HCT116 (cell line): ENCODE results near the gene LRRC7.

ENCODE experiments used
- EZH2 ChIP-seq: fragments of 200-600 bp; sonication (generic); IDR thresholded peaks from 2 replicates; pipeline ENCODE4 v1.6.1; 2017; ENCODE audit warnings: antibody characterized with exemption, mixed run types
- MAX ChIP-seq: IDR thresholded peaks from 2 replicates; pipeline ENCODE4 v1.6.1; 2012
- POLR2A ChIP-seq: IDR thresholded peaks from 2 replicates; pipeline ENCODE4 v1.7.0; 2011; ENCODE audit warnings: borderline replicate concordance; ENCODE audit not compliant: insufficient read depth, insufficient read length; ENCODE audit errors: extremely low read depth
- POLR2AphosphoS5 ChIP-seq: IDR thresholded peaks from 2 replicates; pipeline ENCODE4 v1.6.1; 2011; ENCODE audit warnings: mild to moderate bottlenecking, low read depth, low read length, moderate library complexity
- RAD21 ChIP-seq: IDR thresholded peaks from 2 replicates; pipeline ENCODE4 v1.6.1; 2012; ENCODE audit warnings: low read depth, mild to moderate bottlenecking
- REST ChIP-seq: IDR thresholded peaks from 2 replicates; pipeline ENCODE4 v1.6.1; 2012; ENCODE audit warnings: low read depth
- ZNF274 ChIP-seq: fragments of 200-500 bp; sonication (Bioruptor generic); IDR thresholded peaks from 2 replicates; pipeline ENCODE4 v1.6.1; 2014; ENCODE audit warnings: mild to moderate bottlenecking, low read depth, low read length, inconsistent platforms
- TF ChIP-seq, protein P1 (sequence below), 3 experiments: fragments of 200-600 bp in 1 of 3; sonication (generic) in 1 of 3; IDR thresholded peaks in 2 of 3; conservative IDR thresholded peaks in 1 of 3; 2 replicates each; pipeline ENCODE4 v1.5.1; 2012 to 2017; ENCODE audit warnings: low read depth in 2 of 3, low read length in 2 of 3, antibody characterized with exemption in 1 of 3, borderline replicate concordance in 1 of 3, control low read depth in 1 of 3, mild to moderate bottlenecking in 1 of 3, mixed read lengths in 1 of 3, mixed run types in 1 of 3, moderate library complexity in 1 of 3; ENCODE audit not compliant: insufficient read depth in 1 of 3

GRCh38 chr1:69967245-69967766, 399.6 kb downstream of the LRRC7 start:
- TF ChIP-seq RAD21 (no peak), REST (no peak), ZNF274 (no peak), EZH2 (no peak), MAX (no peak), POLR2A (no peak), POLR2AphosphoS5 (no peak)
- TF ChIP-seq, protein P1, sequence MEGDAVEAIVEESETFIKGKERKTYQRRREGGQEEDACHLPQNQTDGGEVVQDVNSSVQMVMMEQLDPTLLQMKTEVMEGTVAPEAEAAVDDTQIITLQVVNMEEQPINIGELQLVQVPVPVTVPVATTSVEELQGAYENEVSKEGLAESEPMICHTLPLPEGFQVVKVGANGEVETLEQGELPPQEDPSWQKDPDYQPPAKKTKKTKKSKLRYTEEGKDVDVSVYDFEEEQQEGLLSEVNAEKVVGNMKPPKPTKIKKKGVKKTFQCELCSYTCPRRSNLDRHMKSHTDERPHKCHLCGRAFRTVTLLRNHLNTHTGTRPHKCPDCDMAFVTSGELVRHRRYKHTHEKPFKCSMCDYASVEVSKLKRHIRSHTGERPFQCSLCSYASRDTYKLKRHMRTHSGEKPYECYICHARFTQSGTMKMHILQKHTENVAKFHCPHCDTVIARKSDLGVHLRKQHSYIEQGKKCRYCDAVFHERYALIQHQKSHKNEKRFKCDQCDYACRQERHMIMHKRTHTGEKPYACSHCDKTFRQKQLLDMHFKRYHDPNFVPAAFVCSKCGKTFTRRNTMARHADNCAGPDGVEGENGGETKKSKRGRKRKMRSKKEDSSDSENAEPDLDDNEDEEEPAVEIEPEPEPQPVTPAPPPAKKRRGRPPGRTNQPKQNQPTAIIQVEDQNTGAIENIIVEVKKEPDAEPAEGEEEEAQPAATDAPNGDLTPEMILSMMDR (IDR thresholded peaks at IDR 0.05 in 2 of 3, conservative IDR thresholded peaks at IDR 0.05 in 1 of 3; ENCODE audit: borderline replicate concordance in 1 of 3, insufficient read depth in 1 of 3, low read depth in 2 of 3, low read length in 2 of 3) = no peak
